A673 (cell line): ENCODE results near the gene CMC2.

Source experiments
- EZH2 ChIP-seq: fragments of 200-600 bp; sonication (generic); IDR thresholded peaks from 2 replicates; pipeline ENCODE4 v1.6.1; 2017; ENCODE audit warnings: borderline replicate concordance, low read depth, mild to moderate bottlenecking, mixed read lengths, antibody characterized with exemption, low read length; ENCODE audit not compliant: poor library complexity, severe bottlenecking
- TF ChIP-seq, protein P1 (sequence below): fragments of 300-800, 200-600 bp; sonication (generic); conservative IDR thresholded peaks from 2 replicates; pipeline ENCODE4 v1.5.1; 2017; ENCODE audit warnings: low read depth, mild to moderate bottlenecking, antibody characterized with exemption, low read length, moderate library complexity, mixed read lengths

DNA sequence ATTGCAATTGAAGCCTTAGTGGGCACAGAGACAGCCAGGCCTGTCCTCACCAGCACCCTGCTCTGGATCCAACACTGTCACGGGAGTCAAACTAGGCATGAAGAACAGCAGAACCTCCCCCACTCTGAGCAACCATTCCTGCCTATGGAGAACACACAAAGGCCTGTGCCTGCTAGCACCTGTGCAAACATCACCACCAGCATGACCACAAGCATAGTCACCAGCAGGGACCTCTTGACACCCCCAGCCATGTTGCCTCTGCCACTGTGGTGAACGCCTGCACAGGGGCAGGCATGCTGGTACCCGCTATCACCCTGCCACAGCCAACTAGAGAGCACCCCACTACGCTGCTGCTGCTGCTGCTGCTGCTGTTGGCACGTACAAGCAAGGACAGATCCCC, 51.7 kb downstream of the CMC2 start:
- TF ChIP-seq, protein P1, sequence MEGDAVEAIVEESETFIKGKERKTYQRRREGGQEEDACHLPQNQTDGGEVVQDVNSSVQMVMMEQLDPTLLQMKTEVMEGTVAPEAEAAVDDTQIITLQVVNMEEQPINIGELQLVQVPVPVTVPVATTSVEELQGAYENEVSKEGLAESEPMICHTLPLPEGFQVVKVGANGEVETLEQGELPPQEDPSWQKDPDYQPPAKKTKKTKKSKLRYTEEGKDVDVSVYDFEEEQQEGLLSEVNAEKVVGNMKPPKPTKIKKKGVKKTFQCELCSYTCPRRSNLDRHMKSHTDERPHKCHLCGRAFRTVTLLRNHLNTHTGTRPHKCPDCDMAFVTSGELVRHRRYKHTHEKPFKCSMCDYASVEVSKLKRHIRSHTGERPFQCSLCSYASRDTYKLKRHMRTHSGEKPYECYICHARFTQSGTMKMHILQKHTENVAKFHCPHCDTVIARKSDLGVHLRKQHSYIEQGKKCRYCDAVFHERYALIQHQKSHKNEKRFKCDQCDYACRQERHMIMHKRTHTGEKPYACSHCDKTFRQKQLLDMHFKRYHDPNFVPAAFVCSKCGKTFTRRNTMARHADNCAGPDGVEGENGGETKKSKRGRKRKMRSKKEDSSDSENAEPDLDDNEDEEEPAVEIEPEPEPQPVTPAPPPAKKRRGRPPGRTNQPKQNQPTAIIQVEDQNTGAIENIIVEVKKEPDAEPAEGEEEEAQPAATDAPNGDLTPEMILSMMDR: no peak
- TF ChIP-seq EZH2: no peak
